GM21529 (cell line): ENCODE results near the gene AMPH.

ENCODE experiments used
- ATAC-seq: cut with Tn5 transposase; IDR thresholded peaks from one replicate; pipeline ENCODE4 v1.9.1; 2021; ENCODE audit not compliant: unreplicated experiment

The AMPH gene

GRCh38 chr7:38463277-38464225 is 167.6 kb downstream of the AMPH start:
- ATAC-seq, result peak; percentile 86

- no peak for ATAC-seq
Observed at GRCh38 chr7:38462819-38463218, 168.4 kb downstream of the AMPH start.

GRCh38 chr7:38461887-38462286 is 169.3 kb downstream of the AMPH start:
- no peak for ATAC-seq

- no peak for ATAC-seq
Observed at GRCh38 chr7:38453826-38454225, 177.3 kb downstream of the AMPH start.

GRCh38 chr7:38453168-38453567 is 178.0 kb downstream of the AMPH start:
- no peak for ATAC-seq

GRCh38 chr7:38452681-38453108 is 178.5 kb downstream of the AMPH start:
- ATAC-seq, result no peak

- ATAC-seq, result no peak
Observed at GRCh38 chr7:38451840-38452239, 179.3 kb downstream of the AMPH start.

GRCh38 chr7:38448584-38449234 is 182.5 kb downstream of the AMPH start:
- no peak for ATAC-seq

GRCh38 chr7:38448054-38448453 is 183.1 kb downstream of the AMPH start:
- ATAC-seq, result no peak

- ATAC-seq, result no peak
Observed at GRCh38 chr7:38438970-38439369, 192.2 kb downstream of the AMPH start.

GRCh38 chr7:38432671-38433070 is 198.5 kb downstream of the AMPH start:
- no peak for ATAC-seq

GRCh38 chr7:38432080-38432479 is 199.1 kb downstream of the AMPH start:
- no peak for ATAC-seq

GRCh38 chr7:38429057-38429456 is 202.1 kb downstream of the AMPH start:
- ATAC-seq, result no peak

GRCh38 chr7:38428041-38428440 is 203.1 kb downstream of the AMPH start:
- no peak for ATAC-seq

GRCh38 chr7:38427279-38427955 is 203.8 kb downstream of the AMPH start:
- ATAC-seq, result no peak

- peak; percentile 60 for ATAC-seq
Observed at GRCh38 chr7:38425509-38425908, 205.7 kb downstream of the AMPH start.

- ATAC-seq, result no peak
Observed at GRCh38 chr7:38424750-38425463, 206.3 kb downstream of the AMPH start.

- ATAC-seq, result peak; percentile 78
Observed at GRCh38 chr7:38413784-38414183, 217.4 kb downstream of the AMPH start.

GRCh38 chr7:38411404-38411803 is 219.8 kb downstream of the AMPH start:
- ATAC-seq, result no peak

- no peak for ATAC-seq
Observed at GRCh38 chr7:38410056-38410455, 221.1 kb downstream of the AMPH start.

GRCh38 chr7:38409531-38409930 is 221.6 kb downstream of the AMPH start:
- no peak for ATAC-seq
